GM21526 (cell line): Measurements from ENCODE around the gene GTPBP2.
"Not testable (repeated sequence)": the region's sequence is repeated elsewhere in the genome, so short reads cannot be mapped to it uniquely, and the experiment has no call there.

ENCODE experiments used
- ATAC-seq: cut with Tn5 transposase; IDR thresholded peaks from one replicate; pipeline ENCODE4 v1.9.1; 2021; ENCODE audit warnings: moderate library complexity; ENCODE audit not compliant: unreplicated experiment, low FRiP score

GTPBP2 gene

DNA sequence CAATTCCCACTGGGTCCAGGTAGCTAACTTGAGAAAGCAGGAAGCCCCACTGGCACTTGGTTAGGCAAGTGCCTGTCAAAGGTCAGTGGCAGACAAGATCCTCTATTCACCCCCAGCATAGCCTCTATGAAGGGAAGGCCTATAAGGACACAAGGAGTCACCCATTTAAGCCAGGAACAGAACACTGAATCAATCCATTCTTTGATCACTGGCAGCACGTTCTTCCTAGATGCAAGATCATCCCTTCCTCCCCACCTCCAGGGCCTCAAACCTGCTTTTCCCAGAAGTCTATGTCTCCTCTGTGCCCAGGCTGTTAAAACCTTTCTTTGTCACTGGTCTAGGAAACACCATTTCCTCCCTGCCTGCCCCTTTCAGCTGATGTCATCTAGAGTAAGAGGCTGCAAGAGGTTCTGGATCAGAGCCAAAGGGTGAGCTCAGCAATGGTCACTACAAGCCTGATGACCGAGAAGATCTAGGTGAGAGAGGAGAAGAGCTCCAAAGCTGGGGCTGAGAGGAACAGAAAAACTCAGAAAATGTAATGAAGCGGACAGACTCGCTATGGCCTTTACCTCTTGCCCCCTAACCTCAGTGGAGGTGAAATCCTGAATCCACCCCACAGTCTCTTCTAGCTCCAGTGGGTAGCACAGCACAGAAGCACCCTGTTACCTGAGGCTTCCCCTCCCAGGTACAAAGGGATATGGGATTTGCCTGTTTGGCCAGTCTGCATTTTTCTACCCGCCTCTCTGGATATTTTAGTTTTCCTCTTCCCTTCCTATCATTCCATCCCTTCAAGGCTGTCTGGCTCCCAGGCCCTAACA is 1.8 kb downstream of the GTPBP2 start:
- no peak for ATAC-seq

DNA sequence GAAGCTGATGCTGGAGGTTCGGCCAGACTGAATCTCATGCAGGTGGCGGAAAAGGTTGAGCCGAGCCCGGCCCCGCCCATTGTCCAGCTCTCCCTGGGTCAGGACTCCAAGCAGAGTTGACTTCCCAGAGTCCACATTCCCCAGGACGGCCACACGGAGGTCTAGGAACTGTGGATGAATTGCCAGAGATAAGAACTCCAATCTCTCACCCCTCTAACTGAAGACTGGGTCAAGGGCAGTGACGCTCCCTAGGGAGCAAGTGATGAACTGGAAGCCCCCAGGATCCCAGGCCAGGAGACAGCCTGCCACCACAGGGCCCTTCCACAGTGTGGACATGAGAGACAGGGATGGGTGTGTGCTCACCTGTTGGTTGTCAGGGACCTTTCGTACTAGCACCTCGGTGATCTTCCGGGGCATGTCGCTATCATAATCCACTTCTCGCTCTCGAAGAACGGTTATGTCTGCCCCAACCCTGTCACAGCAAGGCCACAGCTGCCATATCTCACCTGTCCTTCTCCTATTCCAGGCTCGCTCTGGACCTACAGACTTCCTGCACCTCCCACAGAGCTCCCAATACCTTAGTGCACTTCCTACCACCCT is 3.6 kb downstream of the GTPBP2 start:
- no peak for ATAC-seq

DNA sequence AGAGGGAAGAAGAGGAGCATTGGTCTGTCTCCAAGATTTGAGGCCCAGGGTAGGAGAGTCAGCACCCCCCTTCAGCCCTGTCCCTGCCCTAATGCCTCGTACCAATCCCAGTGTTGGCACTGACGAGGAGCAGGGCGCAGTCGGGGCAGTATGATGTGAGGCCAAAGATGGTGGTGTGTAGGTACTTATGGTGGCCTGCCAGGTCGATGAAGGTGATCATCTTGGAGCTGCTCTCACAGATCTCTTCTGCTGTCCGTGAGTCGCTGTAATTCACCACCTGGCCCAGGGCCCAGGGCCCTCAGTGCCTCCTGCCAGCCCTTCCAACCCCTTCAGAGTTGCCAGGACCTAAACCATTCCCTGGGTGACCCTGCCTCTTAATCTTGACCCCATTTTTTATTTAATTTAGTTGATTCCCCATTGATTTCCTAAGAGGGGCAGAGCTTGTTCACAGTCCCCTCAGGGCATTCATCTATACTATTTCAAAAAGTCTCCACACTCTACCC is 4.2 kb downstream of the GTPBP2 start:
- no peak for ATAC-seq

DNA sequence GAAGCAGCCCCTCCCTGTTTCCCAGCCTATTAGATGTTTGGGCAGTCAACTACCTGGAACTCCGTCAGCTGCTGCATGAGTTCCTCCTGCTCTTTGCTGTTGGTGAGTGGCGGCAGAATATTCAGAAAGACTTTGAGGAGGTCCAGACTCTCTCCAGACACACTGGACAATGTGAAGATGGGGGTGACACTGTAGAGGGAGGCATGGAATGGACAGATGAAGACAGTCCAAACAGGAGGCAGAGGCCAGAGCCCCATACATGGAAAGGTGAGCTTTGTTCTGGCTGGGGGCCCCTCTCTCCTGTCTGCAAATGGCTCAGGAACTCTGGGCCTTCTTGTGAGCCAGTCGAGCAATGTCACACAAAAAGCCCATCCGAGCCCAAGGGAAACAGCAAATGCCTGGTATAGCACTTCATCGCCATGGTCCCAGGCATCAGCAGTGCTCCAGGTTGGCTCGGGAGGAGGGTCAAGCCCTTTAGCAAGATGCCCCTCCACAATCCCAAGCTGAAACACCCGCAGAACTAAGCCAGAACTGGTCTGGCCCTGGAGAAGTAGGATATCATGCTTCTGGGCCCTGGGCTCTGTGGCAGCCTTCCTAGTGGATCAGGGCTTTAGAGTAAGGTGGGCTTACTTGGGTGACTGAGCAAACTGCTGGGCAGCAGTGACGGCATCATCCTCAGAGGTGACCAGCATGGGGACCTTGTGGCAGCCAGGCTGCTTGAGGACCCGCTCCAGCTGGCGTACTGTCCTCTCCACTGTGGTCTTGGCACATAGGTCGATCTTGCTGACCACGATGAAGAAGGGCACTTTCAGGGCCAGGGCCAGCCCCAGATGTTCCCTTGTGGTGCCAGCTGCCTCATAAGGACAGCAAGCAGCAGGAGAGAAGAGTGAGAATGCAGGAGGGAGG is 4.9 kb downstream of the GTPBP2 start:
- no peak for ATAC-seq

- no peak for ATAC-seq
Measured at GRCh38 chr6:43622541-43622940, 6.5 kb downstream of the GTPBP2 start.

GRCh38 chr6:43621836-43622180 is 7.3 kb downstream of the GTPBP2 start:
- no peak for ATAC-seq

- ATAC-seq: no peak
Measured at GRCh38 chr6:43621078-43621835, 7.8 kb downstream of the GTPBP2 start.

GRCh38 chr6:43616725-43617472 is 12.2 kb downstream of the GTPBP2 start:
- ATAC-seq: no peak

DNA sequence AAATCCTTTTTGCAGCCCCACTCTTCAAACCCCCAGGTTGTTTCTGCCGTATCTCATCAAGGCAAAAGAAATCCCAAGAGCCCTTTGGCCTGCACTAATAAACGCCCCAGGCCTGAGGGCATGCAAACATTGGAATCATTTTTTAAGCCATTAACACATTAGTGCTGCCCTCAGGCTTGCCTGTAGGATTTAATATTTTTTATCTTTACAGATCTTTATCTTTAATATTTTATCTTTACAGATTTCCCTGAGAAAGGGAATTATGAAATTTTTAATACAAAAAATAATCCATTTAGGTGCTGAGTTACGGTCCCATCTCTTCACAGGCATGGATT is 14.7 kb downstream of the GTPBP2 start:
- ATAC-seq: no peak

DNA sequence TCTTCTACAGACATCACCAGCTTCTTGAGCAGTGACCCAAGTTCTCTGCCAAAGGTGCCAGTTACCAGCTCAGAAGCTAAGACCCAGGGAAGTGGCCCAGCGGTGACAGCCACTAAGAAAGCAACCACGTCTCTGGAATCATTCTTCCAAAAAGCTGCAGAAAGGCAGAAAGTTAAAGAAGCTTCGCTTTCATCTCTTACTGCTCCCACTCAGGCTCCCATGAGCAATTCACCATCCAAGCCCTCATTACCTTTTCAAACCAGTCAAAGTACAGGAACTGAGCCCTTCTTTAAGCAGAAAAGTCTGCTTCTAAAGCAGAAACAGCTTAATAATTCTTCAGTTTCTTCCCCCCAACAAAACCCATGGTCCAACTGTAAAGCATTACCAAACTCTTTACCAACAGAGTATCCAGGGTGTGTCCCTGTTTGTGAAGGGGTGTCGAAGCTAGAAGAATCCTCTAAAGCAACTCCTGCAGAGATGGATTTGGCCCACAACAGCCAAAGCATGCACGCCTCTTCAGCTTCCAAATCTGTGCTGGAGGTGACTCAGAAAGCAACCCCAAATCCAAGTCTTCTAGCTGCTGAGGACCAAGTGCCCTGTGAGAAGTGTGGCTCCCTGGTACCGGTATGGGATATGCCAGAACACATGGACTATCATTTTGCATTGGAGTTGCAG is 15.2 kb downstream of the GTPBP2 start:
- no peak for ATAC-seq

GRCh38 chr6:43610431-43610830 is 18.6 kb downstream of the GTPBP2 start:
- no peak for ATAC-seq

DNA sequence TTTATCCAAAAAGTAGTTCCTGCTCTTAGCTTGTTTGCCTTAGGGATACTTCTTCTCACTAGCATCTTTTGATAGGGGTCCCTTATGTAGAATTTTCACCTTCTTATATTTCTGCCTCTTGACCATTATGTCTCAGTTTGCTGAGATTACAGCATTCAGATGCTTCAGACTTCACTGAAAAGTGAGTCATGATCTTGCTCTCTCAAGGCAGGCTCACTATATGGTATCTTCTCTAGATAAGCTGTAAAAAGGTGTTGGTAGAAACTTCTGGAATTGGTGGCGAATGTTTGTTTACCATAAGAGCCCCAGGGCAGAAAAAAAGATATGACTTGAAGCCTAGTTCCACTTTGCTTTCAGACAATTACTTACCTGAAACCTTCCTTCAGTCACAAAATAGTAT is 19.7 kb downstream of the GTPBP2 start:
- ATAC-seq: no peak

DNA sequence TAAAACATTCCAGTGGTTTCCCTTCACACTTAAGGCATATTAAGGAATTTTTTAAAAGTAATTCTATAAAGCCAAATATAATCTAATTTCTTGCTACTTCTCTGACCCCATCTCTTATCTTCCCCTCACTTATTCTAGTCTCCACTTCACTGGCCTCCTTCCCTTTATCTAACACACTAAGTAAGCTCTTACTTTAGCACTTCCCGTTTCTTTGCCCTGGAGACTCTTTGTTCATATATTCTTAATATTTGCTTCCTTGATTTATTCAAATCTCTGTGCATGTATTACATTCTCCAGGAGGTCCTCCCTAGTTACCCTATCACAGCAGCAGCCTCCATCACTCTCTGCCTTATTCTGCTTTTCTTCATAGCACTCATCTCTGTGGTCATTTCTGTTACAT is 20.3 kb downstream of the GTPBP2 start:
- no peak for ATAC-seq

GRCh38 chr6:43608310-43608763 is 20.7 kb downstream of the GTPBP2 start:
- no peak for ATAC-seq

- ATAC-seq: no peak
Measured at GRCh38 chr6:43606019-43606418, 23.0 kb downstream of the GTPBP2 start.

GRCh38 chr6:43604174-43604573 is 24.9 kb downstream of the GTPBP2 start:
- ATAC-seq: no peak

- ATAC-seq: no peak
Measured at GRCh38 chr6:43600595-43600994, 28.5 kb downstream of the GTPBP2 start.

GRCh38 chr6:43593938-43594337 is 35.1 kb downstream of the GTPBP2 start:
- ATAC-seq: no peak

DNA sequence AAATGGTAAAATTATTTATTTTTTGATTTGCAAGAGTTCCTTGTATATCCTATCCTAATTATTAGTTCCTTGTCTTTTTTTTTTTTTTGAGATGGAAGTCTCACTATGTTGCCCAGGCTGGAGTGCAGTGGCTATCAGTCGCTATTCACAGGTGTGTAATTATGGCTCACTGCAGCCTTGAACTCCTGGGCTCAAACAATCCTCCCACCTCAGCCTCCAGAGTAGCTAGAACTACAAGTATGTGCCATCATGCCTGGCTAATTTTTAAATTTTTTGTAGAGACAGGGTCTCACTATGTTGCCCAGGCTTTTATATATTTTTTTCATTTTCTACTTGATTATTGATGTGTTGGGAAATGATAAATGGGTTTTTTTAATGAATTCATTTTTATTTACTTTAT is 39.5 kb downstream of the GTPBP2 start:
- ATAC-seq: not testable (repeated sequence)
